PFSK-1 (cell line): ENCODE data around the gene BRINP2.
A peak's percentile ranks its signal among the peaks of the same experiment; 100 is the strongest.

Source experiments
- FOXP2 ChIP-seq: optimal IDR thresholded peaks from 2 replicates; pipeline ENCODE3; 2011; ENCODE audit warnings: borderline replicate concordance, control low read depth, inconsistent platforms; ENCODE audit not compliant: insufficient read depth; ENCODE audit errors: extremely low read length, extremely low read depth
- POLR2AphosphoS5 ChIP-seq: IDR thresholded peaks from 2 replicates; pipeline ENCODE4 v1.6.1; 2012; ENCODE audit warnings: low read depth, mild to moderate bottlenecking, control low read depth, low read length, moderate library complexity
- SIN3A ChIP-seq: IDR thresholded peaks from 2 replicates; pipeline ENCODE4 v1.6.1; 2012; ENCODE audit warnings: mild to moderate bottlenecking, low read length, moderate library complexity, borderline replicate concordance; ENCODE audit not compliant: insufficient read depth
- TAF1 ChIP-seq: IDR thresholded peaks from 2 replicates; pipeline ENCODE4 v1.6.1; 2012; ENCODE audit warnings: low read length, control low read depth, borderline replicate concordance; ENCODE audit not compliant: insufficient read depth
- TF ChIP-seq, protein P1 (sequence below), 2 experiments: IDR thresholded peaks; 2 replicates each; pipeline versions ENCODE4 v1.6.1 to v1.8.0; 2011 to 2012; ENCODE audit warnings: low read depth in 2 of 2, low read length in 2 of 2, control low read depth in 1 of 2, inconsistent platforms in 1 of 2, mild to moderate bottlenecking in 1 of 2, moderate library complexity in 1 of 2; ENCODE audit not compliant: insufficient read depth in 1 of 2

BRINP2 gene

DNA sequence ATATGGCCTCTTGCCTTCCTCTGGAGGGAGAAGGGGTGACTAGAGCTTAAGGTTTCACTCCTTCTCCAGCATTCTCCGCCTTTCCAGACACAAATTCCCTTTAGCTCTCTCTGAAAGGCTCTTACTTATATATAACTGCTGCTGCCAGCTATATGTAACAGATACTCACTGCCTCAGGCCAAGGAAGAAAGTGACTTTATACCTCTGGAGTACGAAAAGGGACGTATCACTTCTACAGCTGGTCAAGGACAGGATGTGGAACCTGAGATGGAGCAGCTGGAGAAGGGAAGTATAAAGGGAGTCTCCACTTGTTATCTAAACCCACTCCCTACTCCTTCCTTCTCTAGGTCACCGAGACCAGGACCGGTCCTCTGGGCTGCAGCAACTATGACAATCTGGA lies 102.4 kb downstream of the BRINP2 start:
- TF ChIP-seq, protein P1, sequence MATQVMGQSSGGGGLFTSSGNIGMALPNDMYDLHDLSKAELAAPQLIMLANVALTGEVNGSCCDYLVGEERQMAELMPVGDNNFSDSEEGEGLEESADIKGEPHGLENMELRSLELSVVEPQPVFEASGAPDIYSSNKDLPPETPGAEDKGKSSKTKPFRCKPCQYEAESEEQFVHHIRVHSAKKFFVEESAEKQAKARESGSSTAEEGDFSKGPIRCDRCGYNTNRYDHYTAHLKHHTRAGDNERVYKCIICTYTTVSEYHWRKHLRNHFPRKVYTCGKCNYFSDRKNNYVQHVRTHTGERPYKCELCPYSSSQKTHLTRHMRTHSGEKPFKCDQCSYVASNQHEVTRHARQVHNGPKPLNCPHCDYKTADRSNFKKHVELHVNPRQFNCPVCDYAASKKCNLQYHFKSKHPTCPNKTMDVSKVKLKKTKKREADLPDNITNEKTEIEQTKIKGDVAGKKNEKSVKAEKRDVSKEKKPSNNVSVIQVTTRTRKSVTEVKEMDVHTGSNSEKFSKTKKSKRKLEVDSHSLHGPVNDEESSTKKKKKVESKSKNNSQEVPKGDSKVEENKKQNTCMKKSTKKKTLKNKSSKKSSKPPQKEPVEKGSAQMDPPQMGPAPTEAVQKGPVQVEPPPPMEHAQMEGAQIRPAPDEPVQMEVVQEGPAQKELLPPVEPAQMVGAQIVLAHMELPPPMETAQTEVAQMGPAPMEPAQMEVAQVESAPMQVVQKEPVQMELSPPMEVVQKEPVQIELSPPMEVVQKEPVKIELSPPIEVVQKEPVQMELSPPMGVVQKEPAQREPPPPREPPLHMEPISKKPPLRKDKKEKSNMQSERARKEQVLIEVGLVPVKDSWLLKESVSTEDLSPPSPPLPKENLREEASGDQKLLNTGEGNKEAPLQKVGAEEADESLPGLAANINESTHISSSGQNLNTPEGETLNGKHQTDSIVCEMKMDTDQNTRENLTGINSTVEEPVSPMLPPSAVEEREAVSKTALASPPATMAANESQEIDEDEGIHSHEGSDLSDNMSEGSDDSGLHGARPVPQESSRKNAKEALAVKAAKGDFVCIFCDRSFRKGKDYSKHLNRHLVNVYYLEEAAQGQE (IDR thresholded peaks at IDR 0.05; ENCODE audit: insufficient read depth in 1 of 2, low read depth in 2 of 2, low read length in 2 of 2): no peak
- TF ChIP-seq TAF1 (no peak), FOXP2 (no peak), SIN3A (no peak), POLR2AphosphoS5 (no peak)

DNA sequence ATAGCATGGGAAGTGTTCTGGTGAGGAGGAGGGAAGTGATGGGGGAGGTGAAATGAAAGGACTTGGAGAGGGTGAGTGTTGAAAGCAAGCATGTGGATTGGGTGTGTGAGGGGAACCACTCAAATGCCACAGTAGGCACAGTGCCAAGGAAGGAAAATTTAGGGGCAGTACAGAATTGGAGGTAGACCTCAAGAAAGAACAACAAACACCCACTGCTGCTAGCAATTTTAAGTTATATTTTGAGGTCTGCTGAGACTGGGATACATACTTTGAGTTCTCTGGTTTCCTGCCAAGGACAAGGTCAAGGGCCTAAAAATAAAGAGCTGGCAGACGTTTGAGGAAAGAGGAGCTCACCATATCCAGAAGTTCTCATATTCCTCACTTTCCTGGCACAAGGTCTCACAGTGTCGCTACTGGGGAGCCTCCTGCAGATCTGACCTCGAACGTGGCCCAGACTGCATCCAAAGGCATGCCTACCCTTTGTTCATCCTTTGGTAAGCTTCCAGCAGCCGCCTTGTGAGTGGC lies 104.0 kb downstream of the BRINP2 start:
- TF ChIP-seq, protein P1 (IDR thresholded peaks at IDR 0.05; ENCODE audit: insufficient read depth in 1 of 2, low read depth in 2 of 2, low read length in 2 of 2): no peak
- TF ChIP-seq FOXP2: no peak
- TF ChIP-seq TAF1: no peak
- no peak for TF ChIP-seq SIN3A
- TF ChIP-seq POLR2AphosphoS5: no peak

DNA sequence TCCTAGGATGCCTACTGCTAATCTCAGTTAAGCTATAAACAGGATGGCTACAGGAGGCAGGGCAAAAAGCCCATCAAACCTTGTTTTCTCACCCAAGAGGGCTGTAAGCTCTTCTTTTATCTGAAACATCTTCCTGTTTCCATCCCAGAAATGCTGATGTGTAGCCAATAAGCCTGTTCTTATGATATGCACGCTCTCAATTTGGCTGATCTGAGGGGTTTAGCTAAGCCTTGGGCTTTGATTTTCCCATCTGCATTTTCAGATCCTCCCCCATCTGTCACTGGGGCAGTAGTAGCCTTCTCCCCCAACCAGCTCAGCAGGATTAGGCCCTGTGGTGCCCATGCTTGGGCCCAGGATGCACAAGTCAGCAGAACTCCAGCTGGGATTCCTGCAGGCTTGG lies 105.0 kb downstream of the BRINP2 start:
- TF ChIP-seq FOXP2 (no peak), POLR2AphosphoS5 (no peak), SIN3A (no peak), TAF1 (no peak)
- TF ChIP-seq, protein P1 (IDR thresholded peaks at IDR 0.05; ENCODE audit: insufficient read depth in 1 of 2, low read depth in 2 of 2, low read length in 2 of 2): no peak

DNA sequence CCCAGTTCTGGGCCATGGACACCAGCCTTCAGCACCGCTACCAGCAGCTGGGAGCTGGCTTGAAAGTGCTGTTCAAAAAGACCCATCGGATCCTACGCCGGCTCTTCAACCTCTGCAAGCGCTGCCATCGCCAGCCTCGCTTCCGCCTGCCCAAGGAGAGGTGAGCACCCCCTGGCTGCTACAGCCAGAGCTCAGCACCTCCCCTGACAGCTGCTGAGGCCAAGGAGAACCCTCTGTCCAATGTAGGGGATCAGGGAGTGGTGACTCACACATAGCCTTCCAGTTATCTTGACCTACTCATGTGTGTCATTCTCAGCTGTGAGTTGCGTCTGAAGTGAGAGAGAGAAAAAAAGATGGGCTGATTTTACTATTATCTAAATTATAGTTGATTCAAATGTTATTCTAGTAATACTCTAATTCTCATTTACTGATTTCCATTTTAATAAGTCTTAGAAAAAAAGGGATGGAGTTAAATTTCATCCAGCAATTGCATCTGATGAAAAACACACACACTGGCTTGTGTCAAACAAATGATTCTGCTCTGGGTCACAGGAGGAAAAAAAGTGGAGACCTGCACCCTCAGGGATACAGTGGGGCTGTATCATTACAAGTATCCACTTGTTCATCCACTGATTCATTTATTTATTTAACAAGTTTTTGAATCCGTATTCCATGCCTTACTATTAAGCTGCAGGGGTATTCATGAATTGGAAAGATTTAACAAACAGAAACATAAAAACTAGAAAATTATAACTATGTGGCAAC lies 108.0 kb downstream of the BRINP2 start:
- TF ChIP-seq FOXP2: no peak
- TF ChIP-seq, protein P1 (IDR thresholded peaks at IDR 0.05; ENCODE audit: insufficient read depth in 1 of 2, low read depth in 2 of 2, low read length in 2 of 2): 0 out of 4 replicates have a peak, but pooled peaks of 1 of the 2 experiments have one; percentile 35
